Neural progenitor cell (in vitro differentiated cells): ENCODE data around the gene PLPP6.

Source experiments
- EZH2 ChIP-seq: fragments of 200-600 bp; sonication (generic); IDR thresholded peaks from 2 replicates; pipeline ENCODE4 v1.6.1; 2017; ENCODE audit warnings: antibody characterized with exemption, mild to moderate bottlenecking, moderate library complexity
- EZH2phosphoT487 ChIP-seq: fragments of 200-600 bp; sonication (generic); IDR thresholded peaks from 2 replicates; pipeline ENCODE4 v1.6.1; 2017; ENCODE audit warnings: antibody characterized with exemption
- TF ChIP-seq, protein P1 (sequence below): fragments of 200-600 bp; sonication (generic); IDR thresholded peaks from 2 replicates; pipeline ENCODE4 v1.5.1; 2017; ENCODE audit warnings: antibody characterized with exemption, mild to moderate bottlenecking

- TF ChIP-seq, protein P1, sequence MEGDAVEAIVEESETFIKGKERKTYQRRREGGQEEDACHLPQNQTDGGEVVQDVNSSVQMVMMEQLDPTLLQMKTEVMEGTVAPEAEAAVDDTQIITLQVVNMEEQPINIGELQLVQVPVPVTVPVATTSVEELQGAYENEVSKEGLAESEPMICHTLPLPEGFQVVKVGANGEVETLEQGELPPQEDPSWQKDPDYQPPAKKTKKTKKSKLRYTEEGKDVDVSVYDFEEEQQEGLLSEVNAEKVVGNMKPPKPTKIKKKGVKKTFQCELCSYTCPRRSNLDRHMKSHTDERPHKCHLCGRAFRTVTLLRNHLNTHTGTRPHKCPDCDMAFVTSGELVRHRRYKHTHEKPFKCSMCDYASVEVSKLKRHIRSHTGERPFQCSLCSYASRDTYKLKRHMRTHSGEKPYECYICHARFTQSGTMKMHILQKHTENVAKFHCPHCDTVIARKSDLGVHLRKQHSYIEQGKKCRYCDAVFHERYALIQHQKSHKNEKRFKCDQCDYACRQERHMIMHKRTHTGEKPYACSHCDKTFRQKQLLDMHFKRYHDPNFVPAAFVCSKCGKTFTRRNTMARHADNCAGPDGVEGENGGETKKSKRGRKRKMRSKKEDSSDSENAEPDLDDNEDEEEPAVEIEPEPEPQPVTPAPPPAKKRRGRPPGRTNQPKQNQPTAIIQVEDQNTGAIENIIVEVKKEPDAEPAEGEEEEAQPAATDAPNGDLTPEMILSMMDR = no peak
- TF ChIP-seq EZH2 = no peak
- TF ChIP-seq EZH2phosphoT487 = no peak
These were observed 24.0 kb downstream of the PLPP6 start for GRCh38 chr9:4686112-4686511.
